ENCODE data around the gene UBXN10. TPM values are rescaled to one million over a fixed set of nuclear protein-coding genes. Genes with fewer than 3 reads are reported as not detected.

UBXN10 gene
- total RNA-seq, 2 experiments from 2014 or later: 0.42 to 0.50 TPM

DNA sequence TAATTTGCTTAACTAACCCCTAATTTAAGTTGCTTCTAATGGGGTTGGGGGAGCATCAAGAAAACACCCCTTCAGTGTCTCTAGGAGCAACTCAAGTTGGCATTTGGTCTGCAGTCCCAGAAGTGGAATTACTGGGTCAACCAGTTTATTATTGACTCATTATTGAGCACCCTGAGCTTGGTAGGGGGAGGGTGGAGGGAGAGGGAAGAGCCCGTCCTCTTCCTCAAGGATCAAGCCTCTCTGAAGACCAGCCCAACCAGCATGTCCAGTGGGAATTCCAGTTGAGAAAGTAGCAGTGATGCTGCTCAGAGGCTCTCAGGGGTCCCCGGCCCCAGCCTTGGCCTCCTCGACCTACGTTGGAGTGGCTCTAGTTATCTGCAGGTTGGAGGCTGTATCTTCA, 48.8 kb upstream of the UBXN10 start:
- ChIA-PET POLR2A (no interaction called here), CTCF (ENCODE audit: unreplicated experiment) (no interaction called here)
- no peaks in the 10 kb centered on the region for H3K4me1 ChIP-seq (ENCODE audit: insufficient read depth, low read length, poor library complexity, severe bottlenecking)
- no peak overlapping the region for H3K27ac ChIP-seq (ENCODE audit: low read depth, low read length, poor library complexity, severe bottlenecking)
- H3K36me3 ChIP-seq (ENCODE audit: insufficient read depth, low read length): no peaks in the 10 kb centered on the region
- no peaks in the 10 kb centered on the region for H3K9me3 ChIP-seq (ENCODE audit: low read length)
- TF ChIP-seq EZH2phosphoT487 (IDR thresholded peaks at IDR 0.05; ENCODE audit: borderline replicate concordance, low read depth, low read length): no peak
- TF ChIP-seq CTCF (conservative IDR thresholded peaks at IDR 0.05; ENCODE audit: low read length): no peak
- intact Hi-C loops (cut with micrococcal nuclease; ENCODE audit: unreplicated experiment): no loop called here
- DNase-seq (ENCODE audit: low spot score): no peak
- H4K20me1 ChIP-seq (ENCODE audit: insufficient read depth, low read length): no peaks in the 10 kb centered on the region
- BruUV-seq (replicated peaks): no TSS peak
- no peak overlapping the region for H2AFZ ChIP-seq (ENCODE audit: low read length)
- H3K9me2 ChIP-seq (ENCODE audit: insufficient read depth, low read length): no peaks in the 10 kb centered on the region
- no peak overlapping the region for H3K4me2 ChIP-seq (ENCODE audit: low read length)
- H3K4me3 ChIP-seq (ENCODE audit: low read depth, low read length, poor library complexity, severe bottlenecking): no peak overlapping the region
- no peaks in the 10 kb centered on the region for H3K79me2 ChIP-seq (ENCODE audit: insufficient read depth, low read depth, low read length)

GRCh38 chr1:20137604-20138003, 48.3 kb upstream of the UBXN10 start:
- CTCF ChIA-PET (ENCODE audit: unreplicated experiment): no interaction called here
- no peak for DNase-seq (ENCODE audit: low spot score)
- Histone ChIP-seq H2AFZ (ENCODE audit: low read length) (no peak overlapping the region), H3K27ac (ENCODE audit: low read depth, low read length, poor library complexity, severe bottlenecking) (no peak overlapping the region), H4K20me1 (ENCODE audit: insufficient read depth, low read length) (no peaks in the 10 kb centered on the region), H3K4me1 (ENCODE audit: insufficient read depth, low read length, poor library complexity, severe bottlenecking) (no peaks in the 10 kb centered on the region), H3K9me2 (ENCODE audit: insufficient read depth, low read length) (no peaks in the 10 kb centered on the region), H3K9me3 (ENCODE audit: low read length) (no peaks in the 10 kb centered on the region), H3K36me3 (ENCODE audit: insufficient read depth, low read length) (no peaks in the 10 kb centered on the region), H3K4me3 (ENCODE audit: low read depth, low read length, poor library complexity, severe bottlenecking) (no peak overlapping the region), H3K4me2 (ENCODE audit: low read length) (no peak overlapping the region), H3K79me2 (ENCODE audit: insufficient read depth, low read depth, low read length) (no peaks in the 10 kb centered on the region)
- no peak for TF ChIP-seq EZH2phosphoT487 (IDR thresholded peaks at IDR 0.05; ENCODE audit: borderline replicate concordance, low read depth, low read length)
- no peak for TF ChIP-seq CTCF (conservative IDR thresholded peaks at IDR 0.05; ENCODE audit: low read length)
- intact Hi-C loops (cut with micrococcal nuclease; ENCODE audit: unreplicated experiment): no loop called here
- POLR2A ChIA-PET: no interaction called here
- no TSS peak for BruUV-seq (replicated peaks)

DNA sequence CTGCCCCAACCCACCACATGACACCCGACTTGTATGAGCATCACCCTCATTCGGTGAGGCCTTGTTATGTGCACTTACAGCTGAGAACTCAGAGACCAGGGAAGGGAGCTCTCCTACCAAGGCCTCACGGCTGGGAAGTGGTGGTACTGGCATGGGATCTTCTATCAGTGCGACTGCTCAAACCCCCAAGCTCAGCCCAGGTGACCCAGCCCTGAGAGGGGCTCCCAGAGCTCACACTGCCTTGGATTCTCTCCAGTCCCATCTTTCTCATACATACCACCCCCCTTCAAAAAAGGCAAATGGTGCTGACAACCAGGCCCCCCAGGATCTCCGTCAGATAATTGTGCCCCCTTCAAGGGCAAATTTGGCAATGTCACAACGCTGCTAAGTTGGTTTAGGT, 47.5 kb upstream of the UBXN10 start:
- BruUV-seq (replicated peaks): no TSS peak
- Histone ChIP-seq H3K4me1 (ENCODE audit: insufficient read depth, low read length, poor library complexity, severe bottlenecking) (no peaks in the 10 kb centered on the region), H3K79me2 (ENCODE audit: insufficient read depth, low read depth, low read length) (no peaks in the 10 kb centered on the region), H2AFZ (ENCODE audit: low read length) (no peak overlapping the region), H3K9me2 (ENCODE audit: insufficient read depth, low read length) (no peaks in the 10 kb centered on the region), H3K4me3 (ENCODE audit: low read depth, low read length, poor library complexity, severe bottlenecking) (no peak overlapping the region), H4K20me1 (ENCODE audit: insufficient read depth, low read length) (no peaks in the 10 kb centered on the region), H3K9me3 (ENCODE audit: low read length) (no peaks in the 10 kb centered on the region), H3K27ac (ENCODE audit: low read depth, low read length, poor library complexity, severe bottlenecking) (no peak overlapping the region), H3K36me3 (ENCODE audit: insufficient read depth, low read length) (no peaks in the 10 kb centered on the region), H3K4me2 (ENCODE audit: low read length) (no peak overlapping the region)
- intact Hi-C loops (cut with micrococcal nuclease; ENCODE audit: unreplicated experiment): no loop called here
- CTCF ChIA-PET (ENCODE audit: unreplicated experiment): no interaction called here
- POLR2A ChIA-PET: interaction anchor here (0.6 kb wide), 1 partner anchor 30 kb away, joined by 3 read pairs; no protein-coding TSS in a partner anchor
- DNase-seq (ENCODE audit: low spot score): no peak
- no peak for TF ChIP-seq CTCF (conservative IDR thresholded peaks at IDR 0.05; ENCODE audit: low read length)
- TF ChIP-seq EZH2phosphoT487 (IDR thresholded peaks at IDR 0.05; ENCODE audit: borderline replicate concordance, low read depth, low read length): no peak
